Bronchial epithelial cell (primary cell): ENCODE measurements around the gene SLC50A1. TPM values are rescaled to one million over a fixed set of nuclear protein-coding genes. Genes with fewer than 3 reads are reported as not detected.

ENCODE experiments used
- DNase-seq: peaks from one replicate; pipeline ENCODE4 v3.0.0-alpha.2; 2010; ENCODE audit warnings: low read depth
- FAIRE-seq: peaks from 2 replicates; lab custom pipeline; 2011; peaks lifted over from hg19 to GRCh38; lab: Jason Lieb, UNC
- H3K27me3 ChIP-seq: 2 replicates; pipeline ENCODE4 v1.5.1; 2011; ENCODE audit warnings: low read length; ENCODE audit not compliant: control insufficient read depth, insufficient read depth
- H3K36me3 ChIP-seq: 2 replicates; pipeline ENCODE4 v1.5.1; 2011; ENCODE audit warnings: low read length; ENCODE audit not compliant: control insufficient read depth, insufficient read depth
- H3K4me3 ChIP-seq: 2 replicates; pipeline ENCODE4 v1.5.1; 2011; ENCODE audit warnings: mild to moderate bottlenecking, low read depth, low read length, control low read depth
- CTCF ChIP-seq: IDR thresholded peaks from 2 replicates; pipeline ENCODE4 v1.5.1; 2011; ENCODE audit warnings: mild to moderate bottlenecking, moderate library complexity, low read length, control low read depth, inconsistent platforms; ENCODE audit not compliant: insufficient read depth, severe bottlenecking
- total RNA-seq: library from RNA; depleted of rRNA; stranded (reverse); fragments of >200 nt; gene quantifications from 2 replicates; pipeline ENCODE4 v1.2.1, GENCODE V29; 2014

Gene SLC50A1
- total RNA-seq, 1 donor from 2014 or later = 149 TPM

GRCh38 chr1:155092641-155093040 lies 43.0 kb upstream of the SLC50A1 start:
- H3K27me3 ChIP-seq = peaks cover 2% of the 10 kb centered on the region
- H3K36me3 ChIP-seq = no peaks in the 10 kb centered on the region
- H3K4me3 ChIP-seq = no peak overlapping the region
- DNase-seq (no peak), FAIRE-seq (no peak)
- TF ChIP-seq CTCF = no peak

GRCh38 chr1:155093911-155094621 lies 41.6 kb upstream of the SLC50A1 start:
- H3K36me3 ChIP-seq = no peaks in the 10 kb centered on the region
- FAIRE-seq (no peak), DNase-seq (peak; percentile 59)
- TF ChIP-seq CTCF = peak; percentile 56
- peaks cover 2% of the 10 kb centered on the region for H3K27me3 ChIP-seq
- no peak overlapping the region for H3K4me3 ChIP-seq

- FAIRE-seq = no peak
- H3K36me3 ChIP-seq = no peaks in the 10 kb centered on the region
Measured at GRCh38 chr1:155094622-155094948, 41.1 kb upstream of the SLC50A1 start.

GRCh38 chr1:155099331-155099730 lies 36.3 kb upstream of the SLC50A1 start:
- FAIRE-seq (no peak), DNase-seq (no peak)
- no peak for TF ChIP-seq CTCF

More at GRCh38 chr1:155094622-155094948, 41.1 kb upstream of the SLC50A1 start:
- H3K4me3 ChIP-seq = no peak overlapping the region
- peaks cover 2% of the 10 kb centered on the region for H3K27me3 ChIP-seq
- no peak for TF ChIP-seq CTCF
- DNase-seq = no peak

GRCh38 chr1:155103325-155103724 lies 32.3 kb upstream of the SLC50A1 start:
- DNase-seq = no peak
- Histone ChIP-seq H3K4me3 (no peak overlapping the region), H3K36me3 (no peaks in the 10 kb centered on the region), H3K27me3 (no peaks in the 10 kb centered on the region)
- FAIRE-seq = no peak
- TF ChIP-seq CTCF = no peak

More at GRCh38 chr1:155099331-155099730, 36.3 kb upstream of the SLC50A1 start:
- Histone ChIP-seq H3K27me3 (no peaks in the 10 kb centered on the region), H3K4me3 (no peak overlapping the region), H3K36me3 (no peaks in the 10 kb centered on the region)
